Esophagus muscularis mucosa (tissue), 4 donors: Measurements from ENCODE around the gene FAT1. TPM values are rescaled to one million over a fixed set of nuclear protein-coding genes. Genes with fewer than 3 reads are reported as not detected.
"Not testable (repeated sequence)": the region's sequence is repeated elsewhere in the genome, so short reads cannot be mapped to it uniquely, and the experiment has no call there.

ENCODE experiments used
- DNase-seq: peaks from one replicate; pipeline ENCODE4 v3.0.0-alpha.2; 2017; ENCODE audit errors: extremely low spot score
- H3K27ac ChIP-seq, 4 donors: fragments of 200-600 bp; sonication (generic); replicated peaks in 1 of 4; 1 replicate in 3 of 4; 2 replicates in 1 of 4; pipeline ENCODE4 v1.5.1; 2016 to 2019; ENCODE audit warnings: mild to moderate bottlenecking in 1 of 4
- H3K27me3 ChIP-seq, 4 donors: fragments of 200-600 bp; sonication (generic); one replicate each; pipeline versions ENCODE4 v1.5.1 to v1.6.0; 2016 to 2019
- H3K36me3 ChIP-seq, 4 donors: fragments of 200-600 bp; sonication (generic); one replicate each; pipeline ENCODE4 v1.5.1; 2016 to 2019
- H3K4me1 ChIP-seq, 4 donors: fragments of 200-600 bp; sonication (generic); one replicate each; pipeline ENCODE4 v1.5.1; 2016 to 2019
- H3K4me3 ChIP-seq, 4 donors: fragments of 200-600 bp; sonication (generic); 1 replicate in 2 of 4; 2 replicates in 2 of 4; pipeline ENCODE4 v1.5.1; 2016 to 2019; ENCODE audit warnings: mild to moderate bottlenecking in 4 of 4, moderate library complexity in 1 of 4
- H3K9me3 ChIP-seq, 4 donors: fragments of 200-600 bp; sonication (generic); 1 replicate in 3 of 4; 2 replicates in 1 of 4; pipeline ENCODE4 v1.5.1; 2016 to 2019
- CTCF ChIP-seq, 3 experiments: fragments of 200-600 bp in 2 of 3; fragments of 450-650 bp in 1 of 3; sonication (generic) in 2 of 3; IDR thresholded peaks; one replicate each; pipeline ENCODE4 v1.5.1; 2017 to 2019; ENCODE audit warnings: antibody characterized with exemption in 3 of 3, mild to moderate bottlenecking in 2 of 3, moderate library complexity in 1 of 3
- EP300 ChIP-seq: sonication (generic); formaldehyde crosslinking; IDR thresholded peaks from one replicate; pipeline ENCODE4 v1.6.1; 2017; ENCODE audit warnings: antibody characterized with exemption
- POLR2A ChIP-seq: fragments of 450-650 bp; IDR thresholded peaks from one replicate; pipeline ENCODE4 v1.6.1; 2017; ENCODE audit warnings: antibody characterized with exemption, moderate library complexity, mild to moderate bottlenecking, low read depth
- POLR2AphosphoS5 ChIP-seq, 2 donors: sonication (generic); formaldehyde crosslinking; IDR thresholded peaks; one replicate each; pipeline ENCODE4 v1.6.1; 2017; ENCODE audit warnings: antibody characterized with exemption in 2 of 2
- WGBS: methylation state at CpG from one replicate; pipeline ENCODE4 v1.1.5; 2018; 5-methylcytosine and 5-hydroxymethylcytosine counted together
- intact Hi-C: fragments of 100-400 bp; cut with DNase I; formaldehyde crosslinking; loops from one replicate; pipeline ENCODE4 v1.15.1; 2023
- total RNA-seq, 4 donors: library from RNA; depleted of rRNA; stranded (reverse); fragments of >200 nt; gene quantifications; one replicate each; pipeline versions ENCODE4 v1.1.0 to v1.2.1, GENCODE V29; 2016

The FAT1 gene
- total RNA-seq, 4 donors from 2014 or later: 145 to 244 (median 200) TPM

DNA sequence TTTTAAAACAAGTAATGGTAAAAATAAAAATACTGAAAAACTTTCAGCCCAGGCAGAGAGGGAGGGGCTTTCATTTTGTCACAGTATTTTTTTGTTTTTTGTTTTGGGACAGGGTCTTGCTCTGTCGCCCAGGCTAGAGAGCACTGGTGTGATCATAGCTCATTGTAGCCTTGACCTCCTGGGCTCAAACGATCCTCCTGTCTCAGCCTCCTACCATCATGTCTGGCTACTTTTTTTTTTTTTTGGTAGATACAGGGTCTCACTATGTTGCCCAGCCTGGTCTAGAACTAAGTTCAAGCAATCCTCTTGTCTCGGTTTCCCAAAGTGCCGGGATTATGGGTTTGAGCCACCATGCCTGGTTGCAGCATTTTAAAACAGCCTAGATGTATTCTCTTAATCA, 40.8 kb upstream of the FAT1 start:
- no peak for DNase-seq
- Histone ChIP-seq H3K4me1 (no peaks in the 10 kb centered on the region), H3K27me3 (no peaks in the 10 kb centered on the region), H3K9me3 (no peaks in the 10 kb centered on the region), H3K4me3 (no peak overlapping the region), H3K36me3 (no peaks in the 10 kb centered on the region), H3K27ac (no peak overlapping the region)
- intact Hi-C loops: no loop called here
- 92% methylated on average over 4 of the region's 4 CpGs for WGBS
- TF ChIP-seq EP300: no peak
- no peak for TF ChIP-seq POLR2A
- TF ChIP-seq POLR2AphosphoS5 (IDR thresholded peaks at IDR 0.05): no peak
- no peak for TF ChIP-seq CTCF (IDR thresholded peaks at IDR 0.05)

GRCh38 chr4:186762865-186763264, 39.2 kb upstream of the FAT1 start:
- intact Hi-C loops: no loop called here

DNA sequence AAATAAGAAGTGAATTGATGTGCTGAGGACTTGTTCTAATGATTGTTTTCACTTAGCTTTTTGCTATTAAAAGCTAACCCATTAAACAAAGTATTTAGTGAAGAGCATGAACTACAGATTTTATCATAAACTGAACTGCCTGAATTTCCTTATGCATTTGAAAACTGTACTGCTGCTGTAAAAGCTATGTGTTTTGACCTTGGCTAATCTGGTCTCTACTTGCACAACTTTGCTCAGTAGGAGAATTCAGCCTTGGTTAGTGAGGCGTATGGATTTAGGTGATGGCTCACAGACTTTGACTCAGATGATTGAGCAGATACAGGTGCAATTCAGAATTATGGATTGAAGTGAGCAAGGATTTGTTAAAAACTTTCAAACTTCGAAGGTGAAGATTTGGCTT, 38.7 kb upstream of the FAT1 start:
- intact Hi-C loops: no loop called here

More at GRCh38 chr4:186762865-186763264, 39.2 kb upstream of the FAT1 start:
- Histone ChIP-seq H3K4me1 (no peaks in the 10 kb centered on the region), H3K27ac (no peak overlapping the region), H3K9me3 (no peaks in the 10 kb centered on the region), H3K4me3 (no peak overlapping the region), H3K27me3 (no peaks in the 10 kb centered on the region), H3K36me3 (no peaks in the 10 kb centered on the region)
- WGBS: 76% methylated on average over 4 of the region's 4 CpGs
- DNase-seq: no peak
- no peak for TF ChIP-seq EP300
- TF ChIP-seq POLR2A: no peak
- no peak for TF ChIP-seq CTCF (IDR thresholded peaks at IDR 0.05)
- no peak for TF ChIP-seq POLR2AphosphoS5 (IDR thresholded peaks at IDR 0.05)

DNA sequence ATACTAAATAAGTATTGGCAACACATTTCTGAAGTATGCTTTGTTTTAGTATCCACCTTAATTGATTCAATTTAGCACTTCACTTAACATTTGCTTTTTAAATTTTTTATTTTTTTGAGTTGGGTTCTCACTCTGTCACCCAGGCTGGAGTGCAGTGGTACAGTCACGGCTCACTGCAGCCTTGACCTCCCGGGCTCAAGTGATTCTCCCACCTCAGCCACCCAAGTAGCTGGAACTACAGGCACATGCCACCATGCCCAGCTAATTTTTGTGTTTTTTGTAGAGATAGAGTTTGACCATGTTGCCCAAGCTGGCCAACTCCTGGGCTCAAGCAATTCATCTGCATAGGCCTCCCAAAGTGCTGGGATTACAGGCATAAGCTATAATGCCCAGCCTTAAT, 38.3 kb upstream of the FAT1 start:
- H3K9me3 ChIP-seq, H3K36me3 ChIP-seq, H3K27me3 ChIP-seq, intact Hi-C loops, H3K27ac ChIP-seq, H3K4me1 ChIP-seq, DNase-seq, H3K4me3 ChIP-seq: not testable (repeated sequence)
- 98% methylated on average over 2 of the region's 2 CpGs for WGBS

More for the DNA sequence above, 38.7 kb upstream of the FAT1 start:
- H3K9me3 ChIP-seq: no peaks in the 10 kb centered on the region
- H3K36me3 ChIP-seq: no peaks in the 10 kb centered on the region
- no peaks in the 10 kb centered on the region for H3K27me3 ChIP-seq
- no peaks in the 10 kb centered on the region for H3K4me1 ChIP-seq
- WGBS: 91% methylated on average over 2 of the region's 2 CpGs
- H3K4me3 ChIP-seq: no peak overlapping the region
- no peak for DNase-seq
- H3K27ac ChIP-seq: no peak overlapping the region
- no peak for TF ChIP-seq EP300
- TF ChIP-seq POLR2AphosphoS5 (IDR thresholded peaks at IDR 0.05): no peak
- TF ChIP-seq POLR2A: no peak
- no peak for TF ChIP-seq CTCF (IDR thresholded peaks at IDR 0.05)

DNA sequence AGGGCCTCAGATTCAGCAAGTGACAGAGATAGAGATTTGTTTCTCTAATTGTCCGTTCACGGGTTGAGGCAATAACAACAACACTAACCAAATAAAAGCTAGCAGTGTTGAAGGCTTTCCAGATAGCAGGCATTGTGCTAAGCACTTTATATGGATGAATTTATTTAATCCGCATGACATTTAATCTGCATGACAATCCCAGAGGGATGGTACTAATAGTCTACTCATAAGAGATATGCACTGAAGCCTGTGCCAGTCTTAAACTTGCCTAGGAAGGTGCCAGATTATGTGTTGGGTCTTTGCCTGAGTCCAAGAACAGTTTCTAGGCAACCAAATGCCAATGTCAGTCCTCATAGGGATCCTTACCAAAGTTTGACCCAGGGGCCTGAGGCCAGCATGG, 37.7 kb upstream of the FAT1 start:
- Histone ChIP-seq H3K4me3 (no peak overlapping the region), H3K27me3 (no peaks in the 10 kb centered on the region), H3K4me1 (no peaks in the 10 kb centered on the region), H3K27ac (no peak overlapping the region), H3K9me3 (no peaks in the 10 kb centered on the region), H3K36me3 (no peaks in the 10 kb centered on the region)
- DNase-seq: no peak
- intact Hi-C loops: no loop called here
- WGBS: 94% methylated on average over 3 of the region's 3 CpGs
- TF ChIP-seq EP300 (no peak), POLR2AphosphoS5 (IDR thresholded peaks at IDR 0.05) (no peak), CTCF (IDR thresholded peaks at IDR 0.05) (no peak), POLR2A (no peak)
